Jurkat, Clone E6-1 (cell line): ENCODE results near the gene OLFM1.
"Not testable (repeated sequence)": the region's sequence is repeated elsewhere in the genome, so short reads cannot be mapped to it uniquely, and the experiment has no call there.

Experiments
- DNase-seq: peaks from one replicate; pipeline ENCODE4 v3.0.0-alpha.2; 2011; ENCODE audit warnings: low read depth, low spot score
- H3K4me3 ChIP-seq: 2 replicates; pipeline ENCODE4 v1.5.1; 2011; ENCODE audit warnings: mild to moderate bottlenecking, low read length, control low read depth, moderate library complexity

OLFM1 gene

DNA sequence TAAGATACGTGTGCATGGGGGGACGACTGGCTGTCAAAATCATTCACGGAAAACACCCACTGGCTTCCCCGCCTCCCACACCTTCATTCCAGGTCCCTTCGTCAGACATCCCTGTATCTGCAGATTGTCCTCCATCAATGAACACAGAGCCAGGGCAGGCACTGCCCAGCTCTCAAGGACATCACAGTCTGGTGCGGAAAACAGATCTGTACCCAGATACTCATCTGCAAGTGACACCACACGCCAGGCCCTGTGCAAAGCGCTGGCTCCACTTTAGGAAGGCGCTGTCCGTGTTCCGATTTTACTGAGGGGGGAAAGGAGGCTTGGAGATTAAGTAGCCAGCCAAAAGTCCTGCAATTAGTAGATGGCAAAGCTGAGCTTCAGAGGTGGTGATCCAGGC is 72.3 kb downstream of the OLFM1 start:
- DNase-seq: no peak
- H3K4me3 ChIP-seq: no peak overlapping the region

DNA sequence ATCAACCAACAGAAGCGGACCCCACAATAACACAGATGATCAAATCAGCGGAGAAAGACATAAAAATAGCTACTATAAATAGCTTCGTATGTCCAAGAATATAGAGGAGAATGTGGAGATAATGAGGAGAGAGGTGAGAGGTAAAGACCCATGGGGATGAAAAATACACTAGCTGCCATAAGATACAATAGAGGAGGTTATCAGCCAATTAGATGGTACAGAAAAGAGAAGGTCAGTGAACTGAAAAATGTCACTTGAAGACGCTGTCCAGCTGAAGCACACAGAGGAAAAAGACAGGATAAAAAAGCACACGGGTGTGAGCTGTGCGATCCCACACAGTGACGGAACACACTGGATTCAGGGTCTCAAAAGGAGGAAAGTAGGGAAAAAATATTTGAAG is 73.4 kb downstream of the OLFM1 start:
- no peak overlapping the region for H3K4me3 ChIP-seq
- DNase-seq: no peak

- DNase-seq, H3K4me3 ChIP-seq: not testable (repeated sequence)
Observed at GRCh38 chr9:135162599-135162998, 75.1 kb downstream of the OLFM1 start.

- DNase-seq: no peak
- no peak overlapping the region for H3K4me3 ChIP-seq
Observed at GRCh38 chr9:135163023-135163780, 75.7 kb downstream of the OLFM1 start.

- H3K4me3 ChIP-seq: no peak overlapping the region
- no peak for DNase-seq
Observed at GRCh38 chr9:135164036-135164435, 76.6 kb downstream of the OLFM1 start.

DNA sequence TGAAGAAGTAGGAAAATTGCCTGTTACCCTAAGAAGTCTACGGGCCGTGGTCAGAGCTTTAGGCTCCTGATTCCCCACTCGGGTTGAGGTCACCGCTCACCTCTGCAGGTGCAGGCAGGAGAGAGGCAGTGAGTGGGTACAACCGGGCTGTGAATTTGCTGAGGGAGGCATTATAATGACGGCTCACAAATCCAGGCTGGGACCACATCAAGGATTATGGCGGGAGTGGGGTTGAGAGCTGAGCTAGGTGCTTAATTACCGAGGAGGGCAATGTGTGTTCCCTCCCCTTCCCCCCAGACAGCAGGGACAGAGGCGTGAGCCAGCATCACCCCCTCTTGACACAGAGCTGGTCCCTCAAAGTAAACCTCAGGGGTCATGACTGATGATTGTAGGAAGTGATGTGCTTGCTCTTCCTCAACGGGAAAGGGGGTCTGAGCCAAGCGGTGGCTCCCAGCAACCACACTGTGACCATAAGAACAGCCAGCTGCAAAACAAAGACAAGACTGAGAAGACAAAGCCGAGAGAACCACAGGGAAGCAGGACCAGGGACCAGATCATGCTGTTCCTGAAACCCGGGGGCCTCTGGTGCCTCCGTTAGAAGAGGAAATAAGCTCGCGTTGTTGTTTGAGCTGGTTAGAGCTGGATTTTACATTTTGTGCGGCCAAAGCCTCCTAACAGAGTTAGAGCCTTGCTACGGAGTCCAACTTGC is 77.7 kb downstream of the OLFM1 start:
- H3K4me3 ChIP-seq: no peak overlapping the region
- no peak for DNase-seq

GRCh38 chr9:135165756-135166519 is 78.5 kb downstream of the OLFM1 start:
- DNase-seq: no peak

GRCh38 chr9:135166565-135166964 is 79.1 kb downstream of the OLFM1 start:
- DNase-seq: no peak
- no peak overlapping the region for H3K4me3 ChIP-seq

More at GRCh38 chr9:135165756-135166519, 78.5 kb downstream of the OLFM1 start:
- no peak overlapping the region for H3K4me3 ChIP-seq

DNA sequence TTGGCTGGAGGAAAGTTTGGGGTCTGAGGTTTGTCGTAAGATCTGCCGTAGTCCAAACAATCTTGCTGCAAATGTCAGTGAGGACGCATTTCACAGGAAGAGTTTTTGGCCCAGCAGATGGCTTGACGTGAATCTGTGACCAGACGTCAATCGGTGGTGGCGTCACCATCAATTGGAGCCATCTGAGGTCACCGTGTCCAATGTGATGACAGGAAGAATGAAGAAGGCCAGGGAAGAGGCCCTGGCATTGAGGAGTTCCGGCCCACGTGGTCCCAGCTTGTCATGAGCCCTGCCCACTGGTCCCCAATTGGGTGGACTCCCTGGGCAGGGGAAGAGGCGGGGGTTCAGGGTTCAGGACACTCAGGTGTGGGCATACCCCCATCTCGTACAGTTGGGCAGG is 79.9 kb downstream of the OLFM1 start:
- H3K4me3 ChIP-seq: no peak overlapping the region
- DNase-seq: no peak

DNA sequence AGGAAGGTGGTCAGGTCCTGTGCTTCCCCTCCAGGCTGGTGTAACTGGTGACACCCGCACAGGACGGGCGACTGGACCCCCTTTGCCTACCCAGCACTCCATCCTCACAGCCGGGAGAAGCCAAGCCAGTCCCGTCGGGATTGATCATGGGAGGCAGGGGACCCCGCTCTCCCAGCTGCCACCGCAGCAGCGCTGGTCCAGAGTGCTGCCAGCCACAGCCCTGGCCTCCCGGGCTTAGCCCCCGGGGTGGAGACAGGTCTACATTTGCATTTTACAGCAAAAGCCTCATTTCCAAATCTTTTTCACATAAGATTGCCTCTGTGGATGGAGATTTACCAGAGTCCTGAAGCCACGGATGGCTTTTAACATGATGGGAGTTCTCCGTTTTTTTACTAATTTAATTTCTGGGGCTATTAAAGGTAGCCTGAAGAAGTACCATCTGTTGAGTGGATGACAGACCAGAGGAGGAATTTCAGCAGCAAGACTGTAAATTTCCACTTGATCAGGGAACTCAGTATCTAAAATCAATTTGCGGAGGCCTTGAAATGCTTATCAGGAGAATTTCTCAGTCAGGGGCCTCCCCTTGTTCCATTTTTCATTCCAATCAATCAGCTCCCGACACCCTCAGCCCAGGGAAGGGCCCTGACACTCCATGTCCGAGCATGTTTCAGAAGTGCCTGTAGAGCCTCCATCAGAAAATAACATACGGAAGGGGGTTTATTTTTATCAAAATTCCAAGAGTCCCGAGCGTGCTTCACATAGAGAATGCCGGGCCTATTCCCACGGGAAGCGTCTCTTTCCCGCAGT is 80.6 kb downstream of the OLFM1 start:
- DNase-seq: no peak
- no peak overlapping the region for H3K4me3 ChIP-seq

- DNase-seq: no peak
- no peak overlapping the region for H3K4me3 ChIP-seq
Observed at GRCh38 chr9:135169709-135170226, 82.3 kb downstream of the OLFM1 start.

- DNase-seq: no peak
- H3K4me3 ChIP-seq: no peak overlapping the region
Observed at GRCh38 chr9:135170535-135170934, 83.1 kb downstream of the OLFM1 start.
